Small intestine (tissue), 7 donors: ENCODE data around the gene HSD11B2. TPM values are rescaled to one million over a fixed set of nuclear protein-coding genes. Genes with fewer than 3 reads are reported as not detected.

ENCODE experiments used
- DNase-seq, 2 donors: peaks; one replicate each; pipeline versions ENCODE4 v3.0.0 to v3.0.0-alpha.2; 2013
- FAIRE-seq: peaks from 2 replicates; lab custom pipeline; 2012; peaks lifted over from hg19 to GRCh38; lab: Jason Lieb, UNC
- H3K27ac ChIP-seq, 3 donors: one replicate each; pipeline ENCODE4 v1.5.1; 2013; ENCODE audit warnings: low read length in 2 of 3, mild to moderate bottlenecking in 2 of 3, control low read depth in 1 of 3, inconsistent platforms in 1 of 3, low read depth in 1 of 3, moderate library complexity in 1 of 3
- H3K27me3 ChIP-seq, 3 donors: one replicate each; pipeline ENCODE4 v1.6.1; 2013; ENCODE audit warnings: low read length in 3 of 3, inconsistent platforms in 1 of 3; ENCODE audit not compliant: control insufficient read depth in 3 of 3, insufficient read depth in 3 of 3
- H3K36me3 ChIP-seq, 3 donors: one replicate each; pipeline ENCODE4 v1.6.1; 2013; ENCODE audit warnings: low read length in 3 of 3, inconsistent platforms in 1 of 3, low read depth in 1 of 3, mild to moderate bottlenecking in 1 of 3, moderate library complexity in 1 of 3; ENCODE audit not compliant: control insufficient read depth in 3 of 3, insufficient read depth in 2 of 3
- H3K4me1 ChIP-seq, 3 donors: one replicate each; pipeline ENCODE4 v1.6.1; 2013; ENCODE audit warnings: low read length in 2 of 3, inconsistent platforms in 1 of 3, low read depth in 1 of 3, mild to moderate bottlenecking in 1 of 3, moderate library complexity in 1 of 3; ENCODE audit not compliant: control insufficient read depth in 3 of 3, insufficient read depth in 2 of 3
- H3K4me3 ChIP-seq, 3 donors: one replicate each; pipeline ENCODE4 v1.5.1; 2013; ENCODE audit warnings: low read length in 3 of 3, control low read depth in 1 of 3, inconsistent platforms in 1 of 3, low read depth in 1 of 3, mild to moderate bottlenecking in 1 of 3, moderate library complexity in 1 of 3
- H3K9me3 ChIP-seq, 2 donors: one replicate each; pipeline ENCODE4 v1.6.1; 2013; ENCODE audit warnings: low read depth in 1 of 2, low read length in 1 of 2; ENCODE audit not compliant: control insufficient read depth in 2 of 2, insufficient read depth in 1 of 2
- WGBS, 3 donors: extraction: QIAGEN DNeasy Blood & Tissue Kit; methylation state at CpG; one replicate each; pipeline ENCODE4 v1.1.7; 2013; 5-methylcytosine and 5-hydroxymethylcytosine counted together
- polyA plus RNA-seq, 4 donors: library from polyadenylated mRNA; stranded (reverse) in 3 of 4; unstranded in 1 of 4; fragments of 200-250 nt in 3 of 4; fragments of 120-200 nt in 1 of 4; gene quantifications; one replicate each; pipeline versions ENCODE4 v1.2.1 to v1.2.3, GENCODE V29; 2013
- donor health status: healthy with polysubstance abuse.
- donor health status: control.
- donor health status: control.
- donor health status: Bipolar disorder and iron deficiency.
- donor health status: healthy.

HSD11B2 gene
- polyA plus RNA-seq, 4 donors = 9.7 to 166 (median 111) TPM

DNA sequence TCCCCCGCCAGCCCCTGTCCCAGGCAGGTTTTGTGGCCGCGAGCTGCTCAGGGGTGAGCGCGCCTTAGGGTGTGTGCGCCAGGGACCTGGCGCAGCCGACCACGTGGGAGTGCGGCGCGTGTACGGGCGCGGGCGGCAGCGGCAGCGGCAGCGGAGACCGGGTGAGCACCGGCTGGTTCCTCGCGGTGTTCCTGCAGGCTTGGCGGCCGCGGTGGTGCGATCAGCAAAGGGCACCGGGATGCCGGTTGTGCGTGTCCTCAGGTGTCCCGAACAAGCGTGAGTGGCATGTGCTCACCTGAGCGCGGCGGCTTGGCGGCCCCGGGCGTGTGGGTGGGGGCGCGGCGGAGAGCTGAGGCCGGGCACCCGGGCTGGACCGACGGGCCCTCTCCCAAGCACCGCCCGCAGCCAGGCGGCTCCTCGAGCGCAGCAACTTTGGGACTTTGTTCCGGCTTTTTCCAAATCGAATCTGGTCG is 381 bp upstream of the HSD11B2 start:
- DNase-seq = peak in 1 of 2 donors; percentile 76
- peaks cover 0 to 15% (median 0%) of the 10 kb centered on the region in 3 donors for H3K36me3 ChIP-seq
- H3K27me3 ChIP-seq = peaks cover 0 to 36% (median 0%) of the 10 kb centered on the region in 3 donors
- FAIRE-seq = no peak
- H3K4me3 ChIP-seq = peak overlapping the region; percentile 15 to 83 (median 33)
- peak overlapping the region; percentile 8 to 97 (median 95) for H3K27ac ChIP-seq
- peaks cover 0 to 25% (median 4%) of the 10 kb centered on the region in 3 donors for H3K4me1 ChIP-seq
- WGBS, 3 donors = 0 to 1% (median 0%) methylated on average over 42 to 53 of the region's 53 CpGs
- H3K9me3 ChIP-seq = no peaks in the 10 kb centered on the region

GRCh38 chr16:67431775-67432505 is 1.0 kb downstream of the HSD11B2 start:
- Histone ChIP-seq H3K27ac (peak overlapping the region in 2 of 3 donors; percentile 88 to 95), H3K36me3 (peaks cover 3 to 27% (median 3%) of the 10 kb centered on the region in 3 donors), H3K4me3 (peak overlapping the region; percentile 31 to 83 (median 54)), H3K4me1 (peaks cover 0 to 25% (median 4%) of the 10 kb centered on the region in 3 donors), H3K27me3 (peaks cover 0 to 31% (median 0%) of the 10 kb centered on the region in 3 donors), H3K9me3 (no peaks in the 10 kb centered on the region)
- FAIRE-seq = no peak
- WGBS, 3 donors = 15 to 32% (median 22%) methylated on average over 11 to 13 of the region's 13 CpGs
- DNase-seq = peak in 1 of 2 donors; percentile 53

DNA sequence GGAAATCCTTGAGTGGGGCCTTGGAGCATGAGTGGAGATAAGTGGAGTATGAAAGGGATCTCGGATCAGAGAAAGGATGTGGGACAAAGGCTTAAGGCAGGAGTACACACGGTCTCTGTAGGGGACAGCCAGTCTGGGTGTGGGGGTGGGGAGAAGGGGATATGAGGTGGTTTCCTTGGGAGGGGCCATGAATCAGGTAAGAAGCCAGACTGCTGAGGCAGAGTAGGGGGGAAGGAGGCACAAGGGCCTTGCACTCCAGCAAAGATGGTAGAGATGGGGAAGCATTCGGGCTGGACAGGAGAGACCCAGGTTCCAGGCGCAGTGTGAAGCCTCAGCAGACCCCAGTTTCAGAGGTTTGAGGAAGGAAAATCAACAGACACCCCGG is 1.6 kb downstream of the HSD11B2 start:
- WGBS, 3 donors = 37 to 56% (median 46%) methylated on average over 5 of the region's 5 CpGs
- Histone ChIP-seq H3K36me3 (peaks cover 3 to 33% (median 5%) of the 10 kb centered on the region in 3 donors), H3K27ac (peak overlapping the region in 2 of 3 donors; percentile 50 to 95), H3K4me1 (peaks cover 0 to 25% (median 4%) of the 10 kb centered on the region in 3 donors), H3K4me3 (peak overlapping the region in 2 of 3 donors; percentile 54 to 83), H3K27me3 (peaks cover 0 to 31% (median 0%) of the 10 kb centered on the region in 3 donors), H3K9me3 (no peaks in the 10 kb centered on the region)
- no peak for FAIRE-seq
- no peak for DNase-seq

DNA sequence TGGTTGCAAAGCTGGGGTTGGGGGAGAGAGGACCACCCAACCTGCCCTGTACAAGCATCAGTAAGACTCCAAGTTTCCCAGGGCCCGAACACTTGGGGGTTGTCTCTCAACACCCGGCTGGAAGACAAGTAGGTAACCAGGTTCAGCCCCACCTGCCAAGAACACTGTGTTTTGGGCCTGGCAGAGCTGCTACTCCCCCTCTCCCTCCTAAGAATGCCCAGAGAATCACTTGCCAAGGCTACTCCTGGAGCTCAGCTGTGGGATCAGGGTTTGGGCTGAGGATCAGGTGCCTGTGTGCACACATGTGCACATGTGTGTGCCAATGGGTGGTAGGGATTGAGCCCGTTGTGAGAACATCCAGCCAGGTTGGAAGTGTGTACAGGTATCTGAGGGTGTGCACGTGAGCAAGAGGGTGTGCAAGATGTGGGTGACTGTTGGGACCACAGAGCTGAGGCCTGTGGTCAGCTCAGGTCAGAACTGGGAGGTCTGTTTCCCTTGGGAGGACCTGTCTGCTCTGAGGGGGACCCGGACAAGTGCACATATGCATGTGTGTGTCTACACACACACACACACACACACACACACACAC is 2.3 kb downstream of the HSD11B2 start:
- 68 to 82% (median 76%) methylated on average over 5 of the region's 5 CpGs for WGBS, 3 donors
- Histone ChIP-seq H3K27me3 (peaks cover 0 to 28% (median 0%) of the 10 kb centered on the region in 3 donors), H3K27ac (peak overlapping the region in 2 of 3 donors; percentile 50 to 95), H3K4me3 (peak overlapping the region in 1 of 3 donors; percentile 83), H3K36me3 (peaks cover 5 to 40% (median 7%) of the 10 kb centered on the region in 3 donors), H3K9me3 (no peaks in the 10 kb centered on the region), H3K4me1 (peaks cover 0 to 22% (median 4%) of the 10 kb centered on the region in 3 donors)
- DNase-seq (no peak), FAIRE-seq (no peak)

DNA sequence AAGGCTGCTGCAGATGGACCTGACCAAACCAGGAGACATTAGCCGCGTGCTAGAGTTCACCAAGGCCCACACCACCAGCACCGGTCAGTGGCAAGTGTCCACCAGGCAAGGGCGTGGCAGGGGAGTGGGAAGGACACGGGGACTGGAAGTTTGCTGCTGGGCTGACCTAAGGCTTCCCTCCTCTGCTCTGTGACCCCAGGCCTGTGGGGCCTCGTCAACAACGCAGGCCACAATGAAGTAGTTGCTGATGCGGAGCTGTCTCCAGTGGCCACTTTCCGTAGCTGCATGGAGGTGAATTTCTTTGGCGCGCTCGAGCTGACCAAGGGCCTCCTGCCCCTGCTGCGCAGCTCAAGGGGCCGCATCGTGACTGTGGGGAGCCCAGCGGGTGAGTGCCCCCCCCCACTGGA is 4.8 kb downstream of the HSD11B2 start:
- H3K27me3 ChIP-seq = peaks cover 0 to 7% (median 0%) of the 10 kb centered on the region in 3 donors
- WGBS, 3 donors = 92 to 97% (median 96%) methylated on average over 16 of the region's 16 CpGs
- H3K27ac ChIP-seq = peak overlapping the region in 1 of 3 donors; percentile 36
- H3K36me3 ChIP-seq = peaks cover 13 to 64% (median 18%) of the 10 kb centered on the region in 3 donors
- no peaks in the 10 kb centered on the region for H3K9me3 ChIP-seq
- FAIRE-seq (no peak), DNase-seq (no peak)
- H3K4me1 ChIP-seq = peaks cover 0 to 7% (median 0%) of the 10 kb centered on the region in 3 donors
- no peak overlapping the region for H3K4me3 ChIP-seq

- 94 to 96% (median 95%) methylated on average over 23 of the region's 23 CpGs for WGBS, 3 donors
Measured at GRCh38 chr16:67436640-67437193, 5.8 kb downstream of the HSD11B2 start.

DNA sequence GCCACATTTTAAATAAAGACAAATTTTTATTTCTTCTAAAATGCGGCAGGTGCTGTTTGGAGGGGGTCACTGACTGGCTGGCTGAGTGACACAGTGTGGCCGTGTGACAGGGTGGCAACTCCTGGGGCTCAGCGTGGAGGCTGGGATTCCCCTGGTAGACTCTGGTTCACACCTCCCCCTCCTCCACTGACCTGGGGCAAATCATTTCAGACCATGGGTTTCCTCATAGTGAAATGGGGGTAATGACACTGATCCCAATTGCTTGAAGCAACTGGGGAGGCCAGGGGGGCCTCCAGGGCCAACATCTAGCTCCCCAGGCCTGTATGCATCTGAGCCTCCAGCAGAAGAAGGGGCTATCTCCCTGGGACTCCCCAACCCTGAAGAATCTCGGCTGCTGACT is 6.6 kb downstream of the HSD11B2 start:
- no peak overlapping the region for H3K27ac ChIP-seq
- H3K4me3 ChIP-seq = no peak overlapping the region
- no peaks in the 10 kb centered on the region for H3K9me3 ChIP-seq
- H3K27me3 ChIP-seq = no peaks in the 10 kb centered on the region
- peaks cover 0 to 5% (median 0%) of the 10 kb centered on the region in 3 donors for H3K4me1 ChIP-seq
- peaks cover 13 to 82% (median 18%) of the 10 kb centered on the region in 3 donors for H3K36me3 ChIP-seq
- FAIRE-seq (no peak), DNase-seq (no peak)
- 69 to 86% (median 77%) methylated on average over 4 of the region's 4 CpGs for WGBS, 3 donors

More at GRCh38 chr16:67436640-67437193, 5.8 kb downstream of the HSD11B2 start:
- Histone ChIP-seq H3K4me3 (no peak overlapping the region), H3K27ac (no peak overlapping the region), H3K36me3 (peaks cover 13 to 74% (median 18%) of the 10 kb centered on the region in 3 donors), H3K4me1 (peaks cover 0 to 4% (median under 1%) of the 10 kb centered on the region in 3 donors), H3K9me3 (no peaks in the 10 kb centered on the region), H3K27me3 (peaks cover 0 to 3% (median 0%) of the 10 kb centered on the region in 3 donors)
- FAIRE-seq = no peak
- DNase-seq = no peak
